Nucleus accumbens (tissue), 56 donors: ENCODE results near the gene RNF43.
"Not testable (repeated sequence)": the region's sequence is repeated elsewhere in the genome, so short reads cannot be mapped to it uniquely, and the experiment has no call there.

Experiments used
- DNase-seq, 56 donors: peaks; one replicate each; lab custom pipeline; 2025; lab: John Stamatoyannopoulos, UW

The RNF43 gene

DNA sequence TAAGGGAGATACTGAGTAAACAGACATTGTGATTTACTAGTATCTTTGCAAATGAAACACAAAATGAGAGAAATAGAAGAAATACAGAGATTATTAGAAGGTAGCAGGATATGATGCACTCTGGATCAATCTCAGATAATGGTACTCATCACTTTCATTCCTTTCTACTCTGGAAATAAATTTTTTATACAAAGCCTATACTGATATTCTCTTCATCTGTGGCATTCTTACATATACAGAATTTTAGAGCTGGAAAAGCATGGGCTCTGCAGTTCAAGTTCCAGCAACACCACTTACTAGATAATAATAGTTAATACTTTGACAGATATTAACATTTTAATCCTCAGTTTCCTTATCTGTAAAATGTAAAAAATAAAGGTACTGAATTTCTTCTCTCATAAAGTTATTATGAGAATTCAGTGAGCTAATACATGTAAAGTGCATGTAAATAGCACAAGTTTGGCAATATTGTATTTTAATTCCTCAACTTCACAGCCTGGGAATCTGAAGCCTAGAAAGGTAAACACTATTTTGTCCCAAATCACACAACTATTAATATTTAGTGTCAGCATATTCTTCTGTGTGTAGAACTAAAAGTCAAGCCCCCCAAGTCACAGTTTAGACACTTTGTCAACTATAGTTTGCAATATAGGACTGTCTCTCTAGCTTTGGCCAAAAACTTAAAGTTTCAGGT lies 6.5 kb downstream of the RNF43 start:
- DNase-seq = no peak

- no peak for DNase-seq
These were observed 7.9 kb downstream of the RNF43 start for GRCh38 chr17:58409432-58409831.

DNA sequence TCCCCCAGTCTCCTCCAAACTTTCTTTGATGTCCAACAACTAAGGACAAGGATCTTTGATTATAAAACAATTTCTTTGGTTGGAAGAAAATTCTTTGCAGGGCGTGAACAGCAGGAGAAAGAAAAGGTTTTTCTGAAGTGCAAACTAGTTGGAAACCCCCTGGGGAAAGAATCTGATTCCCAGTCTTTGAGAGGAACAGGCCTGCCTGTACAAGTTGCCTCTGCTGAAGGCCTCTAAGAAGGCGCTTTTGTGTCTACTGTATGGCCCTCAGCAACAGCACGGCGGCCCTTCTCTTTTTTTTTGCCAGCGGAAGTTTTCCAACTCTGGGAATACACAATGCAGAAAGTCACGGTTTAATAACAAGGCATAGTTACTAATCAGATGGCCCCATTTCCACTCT lies 14.0 kb downstream of the RNF43 start:
- no peak for DNase-seq

DNA sequence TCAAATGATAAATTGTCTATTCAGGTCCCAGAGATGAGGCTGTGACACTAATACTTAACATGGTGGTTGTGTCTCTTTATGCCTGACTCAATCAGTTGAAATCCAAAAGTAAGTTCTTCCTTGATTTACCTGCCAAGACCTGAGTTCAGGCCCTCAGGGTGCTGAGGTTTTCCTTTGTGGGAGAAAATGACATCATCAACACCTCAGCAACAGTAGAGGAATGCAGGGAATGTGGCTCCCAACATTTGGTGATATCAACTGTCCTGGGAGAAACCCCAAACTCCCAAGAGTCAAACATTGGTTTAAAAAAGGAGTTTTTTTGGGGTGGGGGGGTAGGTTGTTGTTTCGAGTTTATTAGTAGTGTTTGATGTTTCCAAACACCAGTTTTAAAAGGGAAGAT lies 14.7 kb downstream of the RNF43 start:
- DNase-seq = no peak

DNA sequence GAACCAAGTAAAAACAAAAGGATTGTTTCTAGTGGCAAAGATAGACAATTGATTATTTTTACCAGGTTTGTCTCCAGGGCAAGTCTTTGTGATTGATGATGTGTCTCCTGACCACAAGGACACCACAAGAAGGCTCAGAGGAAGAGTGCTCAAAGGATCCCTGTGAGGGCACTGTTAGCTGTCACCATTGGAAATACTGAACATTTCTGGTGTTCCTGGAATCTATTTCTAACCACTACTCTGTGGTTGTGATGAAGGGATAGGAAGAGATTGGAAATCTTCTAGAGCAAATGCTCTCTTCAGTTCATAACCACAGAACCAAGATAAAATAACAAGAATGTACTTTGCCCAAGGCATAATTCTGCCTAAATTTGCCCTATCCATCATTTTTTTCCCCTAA lies 15.3 kb downstream of the RNF43 start:
- DNase-seq = no peak

GRCh38 chr17:58401287-58401686 lies 16.0 kb downstream of the RNF43 start:
- no peak for DNase-seq

GRCh38 chr17:58400826-58401225 lies 16.5 kb downstream of the RNF43 start:
- no peak for DNase-seq

- no peak for DNase-seq
These were observed 17.4 kb downstream of the RNF43 start for GRCh38 chr17:58399974-58400373.

- DNase-seq = no peak
These were observed 18.6 kb downstream of the RNF43 start for GRCh38 chr17:58398574-58399266.

DNA sequence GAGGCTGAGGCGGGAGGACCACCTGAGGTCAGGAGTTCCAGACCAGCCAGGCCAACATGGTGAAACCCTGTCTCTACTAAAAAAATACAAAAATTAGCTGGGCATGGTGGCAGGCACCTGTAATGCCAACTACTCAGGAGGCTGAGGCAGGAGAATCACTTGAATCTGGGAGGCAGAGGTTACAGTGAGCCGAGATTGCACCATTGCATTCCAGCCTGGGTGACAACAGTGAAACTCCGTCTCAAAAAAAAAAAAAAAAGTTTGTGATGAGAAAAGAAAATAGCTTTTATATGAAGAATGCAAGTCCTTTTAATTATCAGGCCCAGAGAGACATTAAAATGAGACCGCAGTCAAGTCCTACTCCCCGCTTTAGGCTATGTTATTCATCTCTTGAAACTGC lies 19.9 kb downstream of the RNF43 start:
- DNase-seq = not testable (repeated sequence)

- DNase-seq = no peak
These were observed 21.2 kb downstream of the RNF43 start for GRCh38 chr17:58396173-58396572.

DNA sequence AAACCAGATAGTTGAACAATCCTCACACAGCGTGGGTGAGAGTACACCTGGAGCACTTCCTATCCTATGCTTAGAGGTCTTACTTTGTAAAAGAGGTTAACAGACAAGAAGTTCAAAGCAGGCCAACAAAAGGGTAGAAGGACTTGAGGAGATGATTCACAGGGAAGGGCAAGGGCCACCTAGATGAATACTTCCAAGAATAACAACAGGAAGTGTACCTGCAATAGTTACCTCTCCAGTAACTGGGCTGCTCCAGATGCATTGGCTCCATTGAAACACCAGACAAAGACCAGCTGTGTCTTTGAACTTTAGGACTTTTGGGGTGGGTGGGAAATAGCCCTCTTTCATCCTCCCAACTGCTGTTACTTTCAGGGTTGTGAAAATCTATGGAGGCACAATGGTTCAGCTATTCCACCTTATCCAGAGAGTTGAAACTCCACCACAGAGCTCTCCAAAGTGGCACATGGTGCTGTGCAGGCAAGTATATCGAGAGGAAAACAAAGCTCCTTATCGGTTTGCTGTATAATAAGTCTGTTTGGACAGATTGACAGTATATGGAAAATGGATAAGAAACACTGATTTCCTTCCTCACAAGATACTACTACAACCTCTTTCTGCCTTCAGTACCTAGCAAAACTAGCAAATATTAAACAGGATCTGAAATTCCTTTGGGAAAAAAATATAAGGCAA lies 22.7 kb downstream of the RNF43 start:
- DNase-seq = no peak

DNA sequence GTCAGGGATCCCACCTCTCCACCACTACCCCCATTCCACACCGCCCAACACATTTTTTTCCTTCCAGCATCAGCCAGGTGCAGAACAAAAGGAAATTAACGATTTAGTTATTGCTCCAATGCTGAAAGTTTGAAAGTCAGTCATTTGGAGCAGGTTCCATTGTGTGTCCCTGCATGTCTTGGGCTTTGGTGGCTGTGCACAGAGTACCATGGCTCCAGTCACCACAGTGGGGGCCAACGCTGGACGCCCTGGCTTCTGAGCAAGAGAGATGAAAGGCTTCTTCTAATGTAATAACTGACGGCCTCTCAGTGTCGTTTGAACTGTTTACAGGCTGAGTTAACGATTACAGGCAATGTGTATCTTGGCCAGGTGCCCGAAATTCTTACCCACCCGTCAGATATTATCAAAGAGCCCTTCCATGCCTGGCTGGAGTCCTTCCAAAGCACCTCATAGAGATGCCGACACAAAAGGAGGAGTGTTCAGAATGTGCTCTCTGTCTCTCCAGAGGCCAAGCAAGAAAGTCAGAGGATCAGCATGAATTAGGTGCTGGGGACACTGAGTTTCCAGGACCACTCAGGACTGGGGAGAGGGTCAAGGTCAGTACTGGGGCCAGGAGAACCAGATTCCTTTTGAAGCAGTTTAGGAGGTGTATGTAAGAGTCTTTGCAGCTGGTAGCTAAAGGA lies 25.9 kb downstream of the RNF43 start:
- peak in 2 of 56 donors; percentile 3 to 5 for DNase-seq

DNA sequence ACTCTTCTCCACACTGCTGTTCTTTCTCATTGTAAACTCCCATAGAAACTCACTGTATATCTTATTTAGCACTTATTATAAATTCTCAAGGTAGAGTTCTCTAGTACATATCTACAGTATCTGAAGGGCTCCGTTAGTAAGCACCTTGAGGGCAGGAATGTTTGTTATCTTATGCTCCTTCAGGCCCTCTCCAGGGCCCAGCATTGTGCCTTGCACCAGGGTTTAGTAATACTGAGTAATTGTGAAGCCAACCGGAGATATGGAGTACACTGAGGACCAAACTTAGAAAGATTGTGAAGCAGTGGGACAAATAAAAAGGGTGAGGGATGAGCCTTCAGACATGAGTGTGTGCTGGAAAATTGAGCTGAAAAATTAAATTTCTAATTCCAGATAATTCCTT lies 26.4 kb downstream of the RNF43 start:
- no peak for DNase-seq

- DNase-seq = no peak
These were observed 28.8 kb downstream of the RNF43 start for GRCh38 chr17:58388302-58389190.

DNA sequence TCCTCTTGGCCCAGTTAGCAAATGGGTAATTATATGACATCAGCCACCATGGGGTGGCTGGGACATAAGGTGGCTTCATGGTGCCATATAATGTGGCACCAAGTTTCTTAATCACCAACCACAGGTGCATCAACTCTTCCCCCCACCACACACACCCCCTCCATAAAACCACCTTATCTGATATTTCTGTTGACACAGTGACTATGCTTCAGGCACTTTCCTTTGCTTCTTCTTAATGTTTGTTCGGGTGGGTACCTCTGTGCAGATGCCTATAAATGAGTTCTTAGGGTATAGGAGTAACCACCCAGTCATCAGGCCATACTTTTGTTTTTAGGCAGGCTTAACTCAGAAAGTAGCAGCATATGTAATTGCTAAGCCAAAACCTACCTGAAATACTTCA lies 29.5 kb downstream of the RNF43 start:
- DNase-seq = no peak

DNA sequence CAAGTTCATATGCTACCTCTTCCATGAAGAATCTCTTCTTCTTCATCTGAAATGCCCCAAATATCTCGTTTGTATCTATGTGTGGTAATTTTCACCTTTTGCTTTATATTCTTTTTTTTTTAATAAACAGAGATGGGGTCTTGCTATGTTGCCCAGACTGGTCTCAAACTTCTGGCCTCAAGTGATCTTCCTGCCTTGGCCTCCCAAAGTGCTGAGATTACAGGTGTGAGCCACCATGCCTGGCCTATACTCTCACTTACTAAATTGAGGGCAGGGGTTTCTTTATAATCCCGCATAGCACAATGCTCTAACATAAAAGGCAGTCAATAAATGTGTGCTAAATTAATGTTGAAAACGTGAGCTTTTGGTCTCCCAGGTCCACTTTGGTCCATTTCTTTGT lies 30.6 kb downstream of the RNF43 start:
- DNase-seq = no peak

GRCh38 chr17:58385359-58385899 lies 31.9 kb downstream of the RNF43 start:
- DNase-seq = no peak

DNA sequence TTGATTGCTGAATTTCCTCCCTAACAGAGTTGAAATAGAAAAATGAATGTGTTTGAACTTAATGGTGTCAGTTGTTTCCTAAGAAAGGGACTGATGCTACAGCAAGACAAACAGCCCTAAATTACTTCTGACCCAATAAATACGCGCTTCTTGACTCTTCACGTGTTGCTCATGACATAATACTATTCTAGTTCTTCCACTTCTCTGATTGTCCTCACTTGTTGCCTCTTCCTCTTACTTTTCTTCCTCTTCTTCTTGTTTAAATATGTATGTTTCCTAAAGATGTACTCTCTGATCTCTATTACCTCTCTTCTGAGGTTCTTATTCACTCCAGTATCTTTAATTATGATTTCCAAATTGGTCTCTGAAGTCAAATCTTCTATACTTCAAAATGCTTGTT lies 32.4 kb downstream of the RNF43 start:
- no peak for DNase-seq

GRCh38 chr17:58383892-58384462 lies 33.4 kb downstream of the RNF43 start:
- DNase-seq = no peak
